IMR-90 (cell line): ENCODE results near the gene ADD1. TPM values are rescaled to one million over a fixed set of nuclear protein-coding genes. Genes with fewer than 3 reads are reported as not detected.

Experiments used
- ATAC-seq: fragments of 200-7000 bp; cut with Tn5 transposase; 2 replicates; pipeline ENCODE4 v1.9.1; 2020; ENCODE audit warnings: low read depth, mild to moderate bottlenecking, moderate library complexity
- BruUV-seq: library from RNA; stranded (reverse); fragments of 400-500 nt; replicated peaks from 2 replicates; lab custom pipeline; 2021; lab: Mats Ljungman, UMichigan
- CTCF ChIA-PET: fragments of 300-600 bp; formaldehyde crosslinking; extraction: SDS; loops from one replicate; lab custom pipeline; 2021; ENCODE audit warnings: antibody characterized with exemption; lab: Yijun Ruan, JAX
- POLR2A ChIA-PET: fragments of 300-600 bp; sonication (Branson Sonifier 250); formaldehyde crosslinking; loops from one replicate; lab custom pipeline; 2022; ENCODE audit warnings: antibody characterized with exemption; ENCODE audit not compliant: unreplicated experiment; lab: Charles Lee
- DNase-seq: peaks from one replicate; pipeline ENCODE4 v3.0.0; 2013
- H2AFZ ChIP-seq: replicated peaks from 2 replicates; pipeline ENCODE3; 2013; ENCODE audit warnings: low read length, mild to moderate bottlenecking; ENCODE audit not compliant: poor library complexity
- H2AK5ac ChIP-seq: 2 replicates; pipeline ENCODE4 v1.6.1; 2013; ENCODE audit warnings: low read depth, low read length, inconsistent platforms
- H2AK9ac ChIP-seq: replicated peaks from 2 replicates; pipeline ENCODE3; 2013; ENCODE audit warnings: mild to moderate bottlenecking, low read depth, low read length, moderate library complexity; ENCODE audit not compliant: poor library complexity
- H2BK120ac ChIP-seq: 2 replicates; pipeline ENCODE4 v1.6.1; 2013; ENCODE audit warnings: low read depth, low read length, inconsistent platforms
- H2BK15ac ChIP-seq: 3 replicates; pipeline ENCODE4 v1.6.1; 2013; ENCODE audit warnings: low read depth, low read length, inconsistent platforms
- H2BK20ac ChIP-seq: 2 replicates; pipeline ENCODE4 v1.6.1; 2013; ENCODE audit warnings: low read depth, mild to moderate bottlenecking, inconsistent platforms, low read length, moderate library complexity
- H2BK5ac ChIP-seq: 2 replicates; pipeline ENCODE4 v1.6.1; 2013; ENCODE audit warnings: mild to moderate bottlenecking, low read depth, low read length, inconsistent platforms; ENCODE audit not compliant: poor library complexity, severe bottlenecking
- H3K14ac ChIP-seq: replicated peaks from 2 replicates; pipeline ENCODE4 v1.6.1; 2013; ENCODE audit warnings: low read depth, low read length, inconsistent platforms
- H3K18ac ChIP-seq: 2 replicates; pipeline ENCODE4 v1.6.1; 2013; ENCODE audit warnings: low read depth, low read length, control low read depth
- H3K23ac ChIP-seq: 2 replicates; pipeline ENCODE4 v1.6.1; 2013; ENCODE audit warnings: low read depth, low read length, inconsistent platforms
- H3K27ac ChIP-seq: 2 replicates; pipeline ENCODE4 v1.5.1; 2013; ENCODE audit warnings: mild to moderate bottlenecking, control low read depth, low read length; ENCODE audit not compliant: insufficient read depth
- H3K27me3 ChIP-seq: 2 replicates; pipeline ENCODE4 v1.6.1; 2013; ENCODE audit warnings: low read length; ENCODE audit not compliant: control insufficient read depth, insufficient read depth
- H3K36me3 ChIP-seq: 2 replicates; pipeline ENCODE4 v1.6.1; 2013; ENCODE audit warnings: low read length, mixed read lengths; ENCODE audit not compliant: control insufficient read depth, insufficient read depth
- H3K4ac ChIP-seq: 2 replicates; pipeline ENCODE4 v1.6.1; 2013; ENCODE audit warnings: low read depth, low read length, inconsistent platforms
- H3K4me1 ChIP-seq: 2 replicates; pipeline ENCODE4 v1.6.1; 2013; ENCODE audit warnings: low read length, mixed read lengths; ENCODE audit not compliant: control insufficient read depth, insufficient read depth
- H3K4me2 ChIP-seq: 2 replicates; pipeline ENCODE4 v1.6.1; 2013; ENCODE audit warnings: low read depth, mild to moderate bottlenecking, control low read depth, low read length, moderate library complexity
- H3K4me3 ChIP-seq: 2 replicates; pipeline ENCODE4 v1.5.1; 2013; ENCODE audit warnings: low read depth, mild to moderate bottlenecking, control low read depth, low read length, moderate library complexity; ENCODE audit not compliant: insufficient read depth
- H3K56ac ChIP-seq: 2 replicates; pipeline ENCODE4 v1.6.1; 2013; ENCODE audit warnings: low read length, inconsistent platforms; ENCODE audit not compliant: insufficient read depth; ENCODE audit errors: extremely low read depth
- H3K79me1 ChIP-seq, 2 experiments: 2 replicates each; pipeline ENCODE4 v1.6.1; 2013; ENCODE audit warnings: low read length in 2 of 2, inconsistent platforms in 1 of 2, low read depth in 1 of 2
- H3K9ac ChIP-seq: 2 replicates; pipeline ENCODE4 v1.6.1; 2013; ENCODE audit warnings: low read depth, low read length, control low read depth
- H3K9me1 ChIP-seq: 2 replicates; pipeline ENCODE4 v1.6.1; 2013; ENCODE audit warnings: low read length, inconsistent platforms; ENCODE audit not compliant: insufficient read depth
- H3K9me3 ChIP-seq: 2 replicates; pipeline ENCODE4 v1.6.1; 2013; ENCODE audit warnings: low read length; ENCODE audit not compliant: control insufficient read depth, insufficient read depth
- H4K20me1 ChIP-seq: 2 replicates; pipeline ENCODE4 v1.6.1; 2013; ENCODE audit warnings: low read length, inconsistent platforms; ENCODE audit not compliant: insufficient read depth
- H4K5ac ChIP-seq: 2 replicates; pipeline ENCODE4 v1.6.1; 2013; ENCODE audit warnings: mild to moderate bottlenecking, low read depth, low read length, control low read depth
- H4K8ac ChIP-seq, 2 experiments: 2 replicates each; pipeline ENCODE4 v1.6.1; 2013; ENCODE audit warnings: low read depth in 2 of 2, low read length in 2 of 2, control low read depth in 1 of 2, inconsistent platforms in 1 of 2
- H4K91ac ChIP-seq: 2 replicates; pipeline ENCODE4 v1.6.1; 2013; ENCODE audit warnings: low read depth, low read length, inconsistent platforms; ENCODE audit not compliant: insufficient read depth
- CEBPB ChIP-seq: IDR thresholded peaks from 2 replicates; pipeline ENCODE4 v1.6.1; 2012; ENCODE audit warnings: low read depth, low read length, improper control_type of control experiment
- MAZ ChIP-seq: IDR thresholded peaks from 2 replicates; pipeline ENCODE4 v1.6.1; 2012; ENCODE audit warnings: low read depth, mild to moderate bottlenecking, low read length, improper control_type of control experiment, moderate library complexity, borderline replicate concordance
- MXI1 ChIP-seq: IDR thresholded peaks from 2 replicates; pipeline ENCODE4 v1.6.1; 2012; ENCODE audit warnings: low read depth, mild to moderate bottlenecking, low read length, moderate library complexity, borderline replicate concordance
- NFE2L2 ChIP-seq: fragments of 150-350 bp; IDR thresholded peaks from 2 replicates; pipeline ENCODE4 v1.6.1; 2016; ENCODE audit warnings: low read depth, mild to moderate bottlenecking, low read length
- POLR2A ChIP-seq: IDR thresholded peaks from 2 replicates; pipeline ENCODE4 v1.6.1; 2012; ENCODE audit warnings: mild to moderate bottlenecking, low read depth, low read length
- WGBS, 2 experiments: methylation state at CpG; one replicate each; pipeline versions ENCODE4 v1.1.5 to v1.1.7; 2013; ENCODE audit warnings: missing lambda C conversion rate in 2 of 2; ENCODE audit not compliant: insufficient read length in 1 of 2; ENCODE audit errors: extremely low coverage in 2 of 2; 5-methylcytosine and 5-hydroxymethylcytosine counted together
- dilution Hi-C: fragments of 300-500 bp; cut with HindIII; formaldehyde crosslinking; loops from one replicate; pipeline ENCODE4 v1.14.3; 2018; ENCODE audit warnings: low sequenced_read_pairs; ENCODE audit not compliant: unreplicated experiment
- in situ Hi-C: fragments of 300-500 bp; cut with MboI; formaldehyde crosslinking; loops from 3 replicates; pipeline ENCODE4 v1.14.3; 2019; ENCODE audit warnings: low sequenced_read_pairs, inconsistent platforms, mixed read lengths
- intact Hi-C: fragments of 100-400 bp; cut with micrococcal nuclease; formaldehyde crosslinking; loops from 2 replicates; pipeline ENCODE4 v1.10.0; 2022
- polyA plus RNA-seq, 3 experiments: library from polyadenylated mRNA; depleted of rRNA; stranded (reverse); fragments of >200 nt; gene quantifications; 2 replicates each; pipeline ENCODE4 v1.2.3, GENCODE V29; 2012; ENCODE audit warnings: low replicate concordance in 1 of 3
- total RNA-seq: library from RNA; depleted of rRNA; stranded (reverse); fragments of >200 nt; gene quantifications from 2 replicates; pipeline ENCODE4 v1.2.3, GENCODE V29; 2012
- TF ChIP-seq, protein P1 (sequence below): fragments of 150-350 bp; IDR thresholded peaks from 2 replicates; pipeline ENCODE4 v1.6.1; 2017; ENCODE audit warnings: mild to moderate bottlenecking, antibody characterized with exemption, low read length, low read depth

The ADD1 gene
- total and polyA plus RNA-seq, 2 of the 4 experiments (the other 2 are of a cell fraction) = 122 to 215 TPM

DNA sequence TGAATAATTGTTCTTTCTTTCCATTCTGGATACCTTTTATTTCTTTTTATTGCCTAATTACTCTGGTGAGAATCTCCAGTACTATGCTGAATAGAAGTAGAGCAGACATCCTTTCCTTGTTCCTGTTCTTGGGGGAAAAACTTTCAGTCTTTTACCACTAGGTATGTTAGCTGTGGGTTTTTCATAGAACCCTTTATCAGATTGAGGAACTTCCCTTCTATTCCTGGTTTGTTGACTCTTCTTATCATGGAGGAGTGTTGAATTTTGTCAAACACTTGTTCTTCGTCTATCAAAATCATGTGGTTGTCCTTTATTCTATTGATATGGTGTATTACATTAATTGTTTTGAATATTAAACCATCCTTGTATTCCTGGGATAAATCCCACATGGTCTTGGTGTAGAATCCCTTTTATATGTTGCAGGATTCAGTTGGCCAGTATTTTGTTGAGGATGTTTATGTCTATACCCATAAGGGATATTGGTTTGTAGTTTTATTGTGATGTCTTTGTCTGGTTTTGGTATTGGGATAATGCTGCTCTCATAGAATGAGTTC lies 27.2 kb upstream of the ADD1 start:
- Histone ChIP-seq H2BK20ac (no peak overlapping the region), H2AK9ac (no peak overlapping the region), H3K79me1 (peaks cover 29 to 83% of the 10 kb centered on the region in 2 experiments), H2AFZ (no peak overlapping the region), H3K36me3 (peaks cover 11% of the 10 kb centered on the region), H2BK15ac (no peak overlapping the region), H3K56ac (no peak overlapping the region), H3K9me1 (peaks cover 29% of the 10 kb centered on the region), H2BK120ac (no peak overlapping the region), H3K4me2 (no peak overlapping the region), H3K4me1 (peaks cover 28% of the 10 kb centered on the region), H3K4ac (no peak overlapping the region), H2AK5ac (no peak overlapping the region), H4K91ac (no peak overlapping the region), H3K9ac (no peak overlapping the region), H3K9me3 (no peaks in the 10 kb centered on the region), H3K23ac (no peak overlapping the region), H4K8ac (no peak overlapping the region), H4K20me1 (0 out of 2 replicates have a peak, but pooled peaks cover 10% of the 10 kb centered on the region), H3K27ac (no peak overlapping the region), H3K14ac (no peak overlapping the region), H4K5ac (no peak overlapping the region), H3K27me3 (no peaks in the 10 kb centered on the region), H2BK5ac (no peak overlapping the region), H3K18ac (no peak overlapping the region), H3K4me3 (no peak overlapping the region)
- ATAC-seq (no peak), DNase-seq (no peak)
- intact Hi-C loops (no loop called here), dilution Hi-C loops (no loop called here), in situ Hi-C loops (no loop called here)
- WGBS, 2 experiments = no CpG with 5 or more reads among the region's 1 CpG
- CTCF ChIA-PET = no interaction called here
- POLR2A ChIA-PET = no interaction called here
- no TSS peak for BruUV-seq
- TF ChIP-seq NFE2L2 (no peak), MAZ (no peak), MXI1 (no peak), POLR2A (no peak), CEBPB (no peak)
- TF ChIP-seq, protein P1, sequence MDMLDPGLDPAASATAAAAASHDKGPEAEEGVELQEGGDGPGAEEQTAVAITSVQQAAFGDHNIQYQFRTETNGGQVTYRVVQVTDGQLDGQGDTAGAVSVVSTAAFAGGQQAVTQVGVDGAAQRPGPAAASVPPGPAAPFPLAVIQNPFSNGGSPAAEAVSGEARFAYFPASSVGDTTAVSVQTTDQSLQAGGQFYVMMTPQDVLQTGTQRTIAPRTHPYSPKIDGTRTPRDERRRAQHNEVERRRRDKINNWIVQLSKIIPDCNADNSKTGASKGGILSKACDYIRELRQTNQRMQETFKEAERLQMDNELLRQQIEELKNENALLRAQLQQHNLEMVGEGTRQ = no peak
